Measurements from ENCODE around the gene NVL.
A peak's percentile ranks its signal among the peaks of the same experiment; 100 is the strongest.
"Not testable (repeated sequence)": the region's sequence is repeated elsewhere in the genome, so short reads cannot be mapped to it uniquely, and the experiment has no call there.

Gene NVL

DNA sequence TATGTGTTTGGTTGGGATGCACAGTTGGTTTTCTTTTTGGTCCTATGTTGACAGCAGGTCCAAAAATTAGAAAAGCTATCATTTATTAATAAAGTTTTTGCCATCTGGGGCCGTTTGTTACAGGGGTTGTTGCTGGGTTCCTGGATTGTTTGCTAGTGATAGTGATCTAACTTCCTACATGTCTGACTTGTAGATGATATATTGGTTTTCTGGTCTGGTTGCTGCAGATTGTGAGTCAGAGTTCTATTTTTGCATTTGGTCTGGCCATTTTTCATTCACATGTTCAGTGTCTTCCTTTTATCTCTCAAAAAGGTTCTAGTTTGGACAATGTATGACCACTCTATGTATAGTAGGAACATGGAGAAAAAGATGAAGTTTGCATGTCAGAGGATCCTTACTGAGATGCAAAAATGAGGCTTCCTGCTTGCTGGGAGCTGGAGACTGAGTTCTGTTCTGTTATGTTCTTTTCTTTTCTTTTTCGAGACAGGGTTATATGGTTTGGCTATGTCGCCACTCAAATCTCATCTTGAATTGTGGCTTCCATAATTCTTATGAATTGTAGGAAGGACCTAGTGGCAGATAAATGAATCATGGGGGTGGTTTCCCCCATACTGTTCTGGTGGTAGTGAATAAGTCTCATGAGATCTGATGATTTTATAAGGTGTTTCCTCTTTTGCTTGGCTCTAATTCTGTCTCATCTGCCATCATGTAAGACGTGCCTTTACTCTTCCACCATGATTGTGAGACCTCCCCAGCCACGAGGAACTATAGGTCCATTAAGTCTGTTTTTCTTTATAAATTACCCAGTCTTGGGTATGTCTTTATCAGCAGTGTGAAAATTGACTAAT lies 4.2 kb upstream of the NVL start:
- DNase-seq (ENCODE audit: low spot score): peak; percentile 39

DNA sequence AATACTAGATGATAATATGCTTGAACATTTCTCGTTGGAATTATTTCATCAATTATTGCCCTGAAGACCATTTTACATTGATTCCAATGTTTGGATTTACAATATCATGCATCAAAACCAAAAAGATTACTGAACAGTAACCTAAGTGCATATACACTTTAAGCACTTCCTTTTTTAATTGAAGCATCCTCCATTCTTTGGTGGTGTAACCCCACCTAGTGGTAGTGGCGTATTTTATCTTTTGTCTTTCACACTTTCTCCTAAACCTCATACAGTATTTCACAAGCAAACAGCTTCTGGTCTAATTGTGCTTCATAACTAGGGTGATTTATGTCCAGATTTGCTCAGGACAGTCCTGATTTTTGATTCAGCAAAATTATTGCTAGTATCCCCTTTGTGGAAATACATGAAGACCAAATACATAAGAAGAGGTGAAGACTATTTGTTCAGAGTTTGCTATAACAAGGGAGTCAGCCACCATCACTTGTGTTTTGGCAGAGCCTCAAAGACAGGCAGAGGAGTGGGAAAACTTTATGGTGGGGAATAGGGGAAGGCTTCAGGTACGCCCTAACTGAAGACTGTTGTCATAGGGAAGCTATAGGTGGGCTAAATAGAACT lies 3.4 kb upstream of the NVL start:
- peak; percentile 73 for DNase-seq (ENCODE audit: low spot score)

DNA sequence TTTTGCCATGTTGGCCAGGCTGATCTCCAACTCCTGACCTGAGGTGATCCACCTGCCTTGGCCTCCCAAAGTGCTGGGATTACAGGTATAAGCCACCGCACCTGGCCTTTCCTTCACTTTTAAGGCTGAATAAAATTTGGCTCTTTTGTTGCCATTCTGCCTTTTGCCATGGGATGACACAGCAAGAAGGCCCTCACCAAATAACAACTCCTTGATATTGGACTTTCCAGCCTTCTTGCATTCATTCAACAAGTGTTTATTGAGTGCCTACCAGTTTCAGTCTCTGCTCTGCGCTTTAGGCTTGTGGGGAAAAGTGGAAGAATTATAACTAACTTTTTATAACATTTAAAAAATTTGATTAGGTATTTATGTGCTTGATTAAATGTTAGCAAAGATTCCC lies 1.9 kb upstream of the NVL start:
- DNase-seq (ENCODE audit: low spot score): no peak

DNA sequence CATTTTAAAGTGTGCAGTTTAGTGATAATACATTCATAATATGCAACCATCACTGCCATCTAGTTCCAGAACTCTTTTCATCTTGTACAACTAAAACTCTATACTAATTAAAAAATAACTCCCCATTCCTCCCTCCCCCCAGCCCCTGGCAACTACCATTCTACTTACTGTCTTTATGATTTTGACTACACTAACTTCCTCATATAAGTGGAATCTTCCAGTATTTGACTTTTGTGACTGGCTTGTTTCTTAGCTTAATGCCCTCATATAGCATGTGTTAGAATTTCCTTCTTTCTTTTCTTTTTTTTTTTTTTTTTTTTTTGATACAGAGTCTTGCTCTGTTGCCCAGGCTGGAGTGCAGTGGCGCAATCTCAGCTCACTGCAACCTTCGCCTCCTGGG lies 1.4 kb upstream of the NVL start:
- DNase-seq (ENCODE audit: low spot score): no peak

DNA sequence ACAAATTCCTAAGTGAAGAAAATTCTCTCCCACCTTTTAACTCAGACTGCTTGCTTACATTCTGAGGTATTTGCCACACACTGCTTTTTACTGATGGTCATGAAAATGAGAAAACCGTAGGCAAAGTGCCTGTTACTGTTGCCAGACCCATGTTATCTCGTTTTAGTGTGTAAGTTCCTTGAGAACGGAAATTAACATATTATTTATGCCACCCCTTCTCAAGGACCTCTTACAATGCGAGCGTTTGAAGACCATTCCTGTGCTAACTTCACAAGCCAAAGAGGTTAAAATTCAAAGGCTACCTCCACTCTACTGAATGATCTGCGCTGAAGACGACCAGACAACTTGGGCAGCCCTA lies 509 bp downstream of the NVL start:
- DNase-seq (ENCODE audit: low spot score): no peak

DNA sequence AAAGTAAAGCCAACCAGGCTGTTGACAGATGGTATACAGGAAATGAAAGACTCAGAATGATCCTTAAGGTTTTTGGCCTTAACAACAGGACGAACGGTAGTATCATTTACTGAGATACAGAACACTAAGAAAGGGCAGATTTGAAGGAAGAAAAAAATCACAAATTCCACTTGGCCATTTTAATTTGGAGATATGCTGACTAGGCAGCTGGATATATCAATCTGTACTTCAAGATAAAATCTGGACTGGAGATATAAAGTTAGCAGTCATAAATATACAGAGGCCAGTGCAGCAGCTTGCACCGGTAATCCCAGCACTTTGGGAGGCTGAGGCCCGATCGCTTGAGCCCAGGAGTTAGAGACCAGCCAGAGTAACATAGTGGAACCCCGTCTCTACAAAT lies 1.3 kb downstream of the NVL start:
- no peak for DNase-seq (ENCODE audit: low spot score)

DNA sequence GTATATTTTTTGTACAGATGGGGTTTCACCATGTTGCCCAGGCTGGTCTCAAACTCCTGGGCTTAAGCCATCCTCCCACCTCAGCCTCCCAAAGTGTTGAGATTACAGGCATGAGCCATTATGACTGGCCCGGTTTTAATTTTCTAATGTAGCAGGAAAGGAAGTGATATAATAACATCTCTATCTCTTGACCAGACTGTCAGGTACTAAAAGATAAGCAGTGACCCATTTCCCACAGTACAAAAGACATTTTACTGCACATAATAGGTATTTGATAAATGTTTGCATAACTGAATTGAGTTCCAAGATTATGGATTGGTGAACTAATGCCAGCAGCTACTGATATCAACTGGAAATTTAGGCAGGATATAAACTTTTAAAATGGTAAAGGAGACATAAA lies 4.0 kb downstream of the NVL start:
- DNase-seq (ENCODE audit: low spot score): no peak

DNA sequence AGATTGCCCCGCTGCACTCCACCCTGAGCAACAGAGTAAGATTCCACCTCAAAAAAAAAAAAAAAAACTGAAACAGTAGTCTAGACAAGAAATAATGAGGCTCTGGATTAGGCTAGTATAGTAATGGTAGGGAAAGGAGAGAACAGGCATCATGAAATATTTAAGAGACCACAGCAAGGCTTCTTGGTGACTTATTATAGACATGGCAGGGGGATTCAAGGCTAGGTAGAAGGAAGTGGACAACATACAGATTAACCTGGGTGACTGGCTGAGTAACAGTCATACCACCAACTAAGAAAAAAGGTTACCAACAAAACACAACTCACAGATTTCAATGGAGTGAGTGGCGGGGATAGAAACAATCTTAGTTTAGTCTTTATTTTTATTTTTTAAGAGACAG lies 8.3 kb downstream of the NVL start:
- no peak for DNase-seq (ENCODE audit: low spot score)

DNA sequence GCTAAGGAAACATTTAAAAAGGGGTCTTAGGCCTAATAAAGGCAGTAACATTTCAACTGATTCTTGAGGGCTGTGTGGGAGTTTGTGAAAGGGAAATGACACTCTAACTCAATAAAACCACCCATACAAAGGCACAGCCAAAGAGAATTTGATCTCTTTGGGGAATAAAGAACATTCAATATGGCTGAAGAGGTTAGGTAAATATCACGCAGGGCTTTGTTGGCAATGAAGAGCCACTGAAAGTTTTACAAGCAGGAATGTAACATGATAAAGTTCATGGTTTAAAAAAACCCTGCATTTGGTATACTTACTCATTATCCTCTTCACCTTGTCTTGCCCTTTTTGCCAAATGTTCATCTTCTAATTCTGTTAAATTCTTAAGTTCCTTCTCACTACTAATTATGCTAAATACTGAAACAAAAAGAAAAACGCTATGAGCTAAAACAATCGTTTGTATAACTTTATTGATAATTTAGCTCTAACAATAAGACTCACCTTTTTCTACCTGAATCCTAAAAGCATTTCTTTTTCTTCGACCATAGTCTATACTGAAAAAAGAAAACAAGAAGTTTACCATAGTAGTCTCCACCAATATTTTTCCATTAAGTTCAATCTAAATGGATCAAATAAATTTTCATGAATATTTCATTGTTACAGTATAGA lies 12.5 kb downstream of the NVL start:
- no peak for DNase-seq (ENCODE audit: low spot score)

DNA sequence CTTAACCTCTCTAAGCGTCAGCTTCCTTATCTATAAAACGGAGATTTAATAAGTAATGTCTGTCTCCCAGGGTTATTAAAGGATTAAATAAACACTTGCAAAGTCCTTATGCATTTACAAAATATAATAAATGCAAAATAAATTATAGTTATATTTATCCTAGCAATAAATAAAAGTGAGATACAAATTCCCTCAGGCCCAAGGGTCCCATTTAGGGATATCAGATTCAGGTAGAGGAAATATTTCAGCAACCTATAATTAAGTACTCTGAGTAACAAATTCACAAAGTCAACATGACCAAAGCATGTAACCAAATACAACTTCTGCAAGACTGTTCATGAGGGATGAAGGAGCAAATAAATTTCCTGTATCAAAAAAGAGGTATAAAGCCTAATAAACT lies 17.9 kb downstream of the NVL start:
- DNase-seq (ENCODE audit: low spot score): no peak

DNA sequence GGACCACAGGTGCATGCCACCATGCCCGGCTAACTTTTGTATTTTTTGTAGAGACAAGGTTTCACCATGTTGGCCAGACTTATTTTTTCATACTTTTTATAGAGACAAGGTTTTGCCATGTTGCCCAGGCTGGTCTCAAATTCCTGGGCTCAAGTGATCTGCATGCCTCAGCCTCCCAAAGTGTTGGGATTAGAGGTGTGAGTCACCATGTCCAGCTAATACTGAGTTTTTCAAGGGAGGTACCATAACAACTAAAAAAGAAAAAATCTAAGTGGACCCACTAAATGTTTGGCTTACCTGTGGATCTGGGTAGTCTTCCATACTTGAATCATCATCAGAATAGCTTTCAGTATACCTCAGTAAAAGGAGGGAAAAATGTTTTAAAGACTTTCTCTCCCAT lies 18.5 kb downstream of the NVL start:
- not testable (repeated sequence) for DNase-seq (ENCODE audit: low spot score)

DNA sequence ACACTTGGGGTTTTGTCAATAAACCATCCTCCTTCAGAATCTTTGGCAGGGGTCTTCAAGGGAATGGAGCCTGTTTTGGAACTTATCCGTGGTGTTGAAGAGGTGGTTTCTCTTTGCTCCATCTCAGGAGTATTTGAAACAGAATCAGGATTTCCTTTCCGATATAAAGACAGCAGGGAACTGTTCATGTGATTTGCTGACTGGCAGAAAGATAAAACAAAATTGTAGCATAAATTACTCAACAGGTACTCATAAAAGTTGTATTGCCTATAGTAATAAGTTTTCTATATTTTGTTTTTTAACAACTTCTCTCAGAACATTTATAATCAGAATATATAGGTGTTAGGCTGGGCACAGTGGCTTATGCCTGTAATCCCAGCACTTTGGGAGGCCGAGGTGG lies 21.9 kb downstream of the NVL start:
- no peak for DNase-seq (ENCODE audit: low spot score)

DNA sequence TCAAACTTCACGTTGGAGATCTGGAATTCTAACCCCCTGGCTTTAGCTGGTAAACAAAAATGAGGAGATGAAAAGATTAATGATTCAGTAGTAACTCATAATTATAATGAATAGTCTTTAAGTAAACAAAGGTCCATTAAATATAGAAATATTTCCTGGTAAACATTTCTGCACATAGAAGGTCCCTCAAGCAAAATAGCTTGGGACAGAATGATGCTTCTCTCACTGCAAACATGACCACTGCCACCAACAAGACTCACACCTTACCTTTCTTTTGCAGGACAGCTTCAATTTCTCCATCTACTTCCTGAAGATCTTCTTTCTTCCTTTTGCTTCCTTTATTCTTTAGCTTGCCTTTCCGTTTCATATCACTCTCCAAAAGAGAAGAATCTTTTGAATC lies 25.2 kb downstream of the NVL start:
- DNase-seq (ENCODE audit: low spot score): no peak

DNA sequence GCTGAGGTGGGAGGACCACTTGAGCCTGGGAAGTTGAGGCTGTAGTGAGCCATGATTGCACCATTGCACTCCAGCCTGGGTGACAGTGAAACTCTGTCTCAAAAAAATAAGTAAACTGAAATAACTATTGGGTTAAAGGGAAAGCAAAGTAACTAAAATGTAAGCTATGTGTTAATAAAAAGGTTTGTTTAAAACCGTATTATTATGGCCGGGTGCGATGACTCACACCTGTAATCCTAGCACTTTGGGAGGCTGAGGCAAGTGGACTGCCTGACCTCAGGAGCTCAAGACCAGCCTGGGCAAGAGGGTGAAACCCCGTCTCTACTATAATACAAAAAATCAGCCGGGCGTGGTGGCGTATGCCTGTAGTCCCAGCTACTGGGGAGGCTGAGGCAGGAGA lies 27.0 kb downstream of the NVL start:
- DNase-seq (ENCODE audit: low spot score): no peak

DNA sequence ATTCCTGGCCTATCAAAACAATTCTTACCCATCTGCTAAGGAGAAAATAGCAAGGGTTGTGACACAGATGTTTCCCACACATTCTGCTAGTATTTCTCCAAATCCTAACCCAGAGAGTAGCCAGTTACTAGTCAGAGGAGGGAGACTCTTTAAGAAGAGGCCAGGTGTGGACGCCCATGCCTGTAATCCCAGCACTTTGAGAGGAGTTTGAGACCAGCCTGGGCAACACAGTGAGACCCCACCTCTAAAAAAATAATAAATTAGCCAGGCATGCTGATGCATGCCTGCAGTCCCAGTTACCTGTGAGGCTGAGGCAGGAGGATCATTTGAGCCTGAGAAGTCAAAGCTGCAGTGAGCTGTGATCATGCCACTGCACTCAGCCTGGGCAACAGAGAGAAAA lies 28.6 kb downstream of the NVL start:
- DNase-seq (ENCODE audit: low spot score): no peak

DNA sequence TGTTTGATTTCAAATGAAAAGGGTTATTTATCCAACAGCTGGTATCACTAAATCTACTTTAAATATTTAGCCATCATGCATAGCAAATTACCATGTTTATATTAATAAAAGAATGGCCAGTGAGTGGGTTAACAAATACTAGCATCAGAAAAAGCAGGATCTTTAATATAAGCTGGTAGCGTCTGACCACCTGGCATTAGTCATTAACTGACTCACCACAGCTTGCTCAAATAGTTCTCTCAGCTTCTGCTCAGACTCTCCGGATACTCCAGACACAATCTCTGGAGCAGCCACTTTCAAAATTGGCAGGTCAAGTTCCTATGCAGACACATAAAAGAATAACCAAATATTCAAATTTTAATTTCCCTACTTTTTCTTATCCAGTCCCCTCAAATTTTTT lies 29.6 kb downstream of the NVL start:
- peak; percentile 4 for DNase-seq (ENCODE audit: low spot score)

DNA sequence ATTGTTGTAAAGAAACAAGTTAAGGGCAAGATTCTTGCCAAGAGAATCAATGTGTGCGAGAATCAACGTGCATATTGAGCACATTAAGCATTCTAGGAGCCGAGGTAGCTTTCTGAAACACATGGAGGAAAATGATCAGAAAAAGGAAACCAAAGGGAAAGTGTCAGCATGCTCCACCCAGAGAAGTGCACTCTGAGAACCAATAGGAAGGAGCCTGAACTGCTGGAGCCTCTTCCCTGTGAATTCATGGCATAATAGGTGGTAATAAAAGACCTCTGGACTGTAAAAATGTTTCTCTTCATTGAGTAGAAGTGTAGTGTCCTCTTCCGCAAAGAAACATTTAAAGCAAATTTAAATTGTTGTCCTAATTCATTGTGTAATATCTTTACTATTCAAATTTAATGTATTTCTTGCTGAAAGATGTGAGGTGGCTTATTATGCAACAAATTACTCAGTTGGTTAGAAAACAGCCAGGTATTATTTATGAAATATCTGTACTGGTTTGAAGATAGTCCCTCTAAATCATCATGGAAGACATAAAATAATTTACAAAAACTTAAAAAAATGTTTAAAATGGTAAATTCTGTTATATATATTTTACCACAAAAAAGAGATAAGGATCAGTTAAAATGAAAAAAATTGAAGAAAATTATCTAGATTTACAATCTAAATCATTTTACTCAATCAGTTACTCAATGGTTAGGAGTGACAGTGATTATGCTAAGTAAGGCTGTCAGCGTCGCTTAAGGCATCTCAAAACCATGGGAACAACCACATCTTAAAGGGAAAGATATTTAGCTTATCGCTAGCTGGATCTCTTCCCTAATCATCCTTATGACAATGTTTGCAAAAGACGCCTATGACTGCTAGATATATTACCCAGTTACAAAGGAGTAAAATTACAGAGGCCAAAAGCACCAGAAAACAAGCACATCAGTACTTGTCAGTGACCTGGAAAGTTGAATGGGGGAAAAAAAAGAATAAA lies 31.3 kb downstream of the NVL start:
- no peak for DNase-seq (ENCODE audit: low spot score)

DNA sequence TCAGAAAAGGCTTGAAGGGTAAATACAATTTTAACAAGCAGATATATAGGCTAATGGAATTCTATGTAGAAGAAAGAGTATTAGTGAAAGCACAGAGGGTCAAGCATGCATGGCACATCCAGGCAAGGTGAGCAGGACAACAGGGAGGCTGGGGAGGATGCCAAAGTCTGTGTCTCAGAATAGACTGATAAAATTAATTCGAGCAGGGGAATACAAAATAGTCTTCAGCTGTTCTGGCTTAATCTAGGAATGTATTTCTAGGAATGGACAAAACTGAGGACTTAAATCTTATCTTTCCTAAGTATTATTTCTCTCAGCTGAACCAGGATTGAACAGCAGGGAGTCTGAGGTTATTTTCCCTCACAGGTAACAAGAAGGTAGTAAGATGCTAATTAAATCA lies 35.2 kb downstream of the NVL start:
- no peak for DNase-seq (ENCODE audit: low spot score)

DNA sequence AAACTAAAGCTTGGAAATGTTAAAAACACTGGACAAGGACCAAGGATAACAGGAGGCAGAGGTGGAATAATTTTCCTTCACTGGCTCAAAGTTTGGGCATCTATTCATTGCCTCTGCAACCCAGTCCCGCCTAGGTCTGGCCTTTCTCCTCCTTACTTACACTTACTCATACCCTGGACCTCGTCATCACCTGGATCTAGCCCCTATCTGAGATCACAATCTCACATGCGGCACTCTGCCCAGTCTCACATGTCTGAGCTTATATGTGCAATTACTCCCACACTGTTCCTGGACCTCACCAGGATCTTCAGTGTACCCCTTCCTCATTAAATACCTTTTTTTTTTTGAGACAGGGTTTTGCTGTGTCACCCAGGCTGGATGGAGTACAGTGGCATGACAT lies 37.6 kb downstream of the NVL start:
- DNase-seq (ENCODE audit: low spot score): no peak

DNA sequence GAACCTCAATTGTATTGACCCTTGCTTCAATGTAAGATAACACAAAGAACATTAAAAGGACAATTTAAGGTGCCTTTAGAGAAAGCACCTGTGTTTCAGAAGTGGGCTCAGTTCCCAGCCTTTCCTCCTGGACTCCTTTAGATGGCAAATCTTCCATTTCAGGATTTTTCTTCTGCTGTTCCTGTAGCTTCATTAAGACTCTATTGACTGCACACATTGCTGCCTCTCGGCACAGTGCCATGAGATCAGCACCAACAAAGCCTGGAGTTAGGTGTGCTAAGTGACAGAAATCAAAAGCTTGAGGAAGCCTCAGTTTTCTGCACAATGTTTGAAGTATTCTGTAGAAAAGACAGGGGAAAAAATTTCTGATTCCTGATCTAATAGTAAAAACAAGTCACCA lies 40.6 kb downstream of the NVL start:
- no peak for DNase-seq (ENCODE audit: low spot score)

DNA sequence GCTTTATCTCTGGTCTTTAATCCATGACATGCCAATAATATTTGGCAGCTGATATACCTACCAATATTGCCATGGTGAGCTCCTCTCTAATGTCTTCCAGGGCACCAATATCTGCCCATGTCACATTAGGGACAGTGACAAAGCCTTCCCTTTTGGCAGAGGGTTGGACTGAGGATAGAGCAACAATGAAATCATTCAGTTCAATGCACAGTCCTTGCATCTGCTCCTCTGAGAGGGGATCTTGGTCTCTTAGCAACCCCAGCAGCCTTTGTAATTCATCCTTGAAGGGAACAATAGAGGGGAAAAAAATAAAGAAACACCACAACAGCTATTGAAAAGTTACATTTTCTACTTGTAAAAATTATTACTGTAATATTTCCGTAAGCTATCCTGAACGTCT lies 42.3 kb downstream of the NVL start:
- DNase-seq (ENCODE audit: low spot score): no peak

DNA sequence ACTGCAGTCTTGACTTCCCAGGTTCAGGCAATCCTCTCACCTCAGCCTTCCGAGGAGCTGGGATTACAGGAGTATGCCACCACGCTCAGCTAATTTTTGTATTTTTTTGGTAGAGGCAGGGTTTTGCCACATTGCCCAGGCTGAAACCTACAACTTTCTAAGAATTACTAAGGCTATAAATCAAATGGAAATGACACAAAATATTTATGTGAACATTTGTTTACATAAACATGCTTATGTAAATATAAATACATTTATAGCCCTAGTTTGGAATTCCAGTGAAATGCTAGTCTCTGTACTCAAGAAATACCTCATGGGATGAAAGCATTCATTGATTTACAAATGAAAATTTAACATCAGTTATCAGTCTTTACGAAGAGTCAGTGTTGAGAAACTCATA lies 47.8 kb downstream of the NVL start:
- DNase-seq (ENCODE audit: low spot score): no peak

All from activated CD4-positive, alpha-beta T cell treated with anti-CD3 and anti-CD28 coated beads, Interleukin-2, Interleukin-4, amounts not matched to agents 100 ng/mL and 50 ng/mL, durations not matched to agents 16 hours and 8 hours (primary cell).